ENCODE data around the gene SORCS1. TPM values are rescaled to one million over a fixed set of nuclear protein-coding genes. Genes with fewer than 3 reads are reported as not detected.

The SORCS1 gene
- total RNA-seq, 1 experiment from 2014 or later: not detected

GRCh38 chr10:106661767-106662140, 502.8 kb downstream of the SORCS1 start:
- no peak for DNase-seq (ENCODE audit: low read depth)

- DNase-seq (ENCODE audit: low read depth): no peak
Observed at GRCh38 chr10:106661133-106661766, 503.3 kb downstream of the SORCS1 start.

- DNase-seq (ENCODE audit: low read depth): no peak
Observed at GRCh38 chr10:106660550-106660949, 504.0 kb downstream of the SORCS1 start.

GRCh38 chr10:106655636-106656035, 508.9 kb downstream of the SORCS1 start:
- DNase-seq (ENCODE audit: low read depth): no peak

GRCh38 chr10:106655165-106655564, 509.3 kb downstream of the SORCS1 start:
- no peak for DNase-seq (ENCODE audit: low read depth)

GRCh38 chr10:106652279-106652678, 512.2 kb downstream of the SORCS1 start:
- no peak for DNase-seq (ENCODE audit: low read depth)

- no peak for DNase-seq (ENCODE audit: low read depth)
Observed at GRCh38 chr10:106648534-106649481, 515.7 kb downstream of the SORCS1 start.

GRCh38 chr10:106643473-106643872, 521.0 kb downstream of the SORCS1 start:
- DNase-seq (ENCODE audit: low read depth): no peak

- no peak for DNase-seq (ENCODE audit: low read depth)
Observed at GRCh38 chr10:106637873-106638272, 526.6 kb downstream of the SORCS1 start.

- DNase-seq (ENCODE audit: low read depth): no peak
Observed at GRCh38 chr10:106636766-106637491, 527.6 kb downstream of the SORCS1 start.

GRCh38 chr10:106635947-106636346, 528.6 kb downstream of the SORCS1 start:
- no peak for DNase-seq (ENCODE audit: low read depth)

GRCh38 chr10:106631016-106631702, 533.3 kb downstream of the SORCS1 start:
- DNase-seq (ENCODE audit: low read depth): no peak

GRCh38 chr10:106626371-106626770, 538.1 kb downstream of the SORCS1 start:
- DNase-seq (ENCODE audit: low read depth): no peak

- no peak for DNase-seq (ENCODE audit: low read depth)
Observed at GRCh38 chr10:106625751-106626150, 538.8 kb downstream of the SORCS1 start.

GRCh38 chr10:106619346-106619745, 545.2 kb downstream of the SORCS1 start:
- DNase-seq (ENCODE audit: low read depth): no peak

GRCh38 chr10:106618646-106619045, 545.9 kb downstream of the SORCS1 start:
- no peak for DNase-seq (ENCODE audit: low read depth)

GRCh38 chr10:106615081-106615480, 549.4 kb downstream of the SORCS1 start:
- no peak for DNase-seq (ENCODE audit: low read depth)

- DNase-seq (ENCODE audit: low read depth): no peak
Observed at GRCh38 chr10:106614293-106614692, 550.2 kb downstream of the SORCS1 start.

GRCh38 chr10:106612381-106612780, 552.1 kb downstream of the SORCS1 start:
- DNase-seq (ENCODE audit: low read depth): no peak

GRCh38 chr10:106609470-106610266, 554.8 kb downstream of the SORCS1 start:
- no peak for DNase-seq (ENCODE audit: low read depth)

GRCh38 chr10:106608066-106608465, 556.4 kb downstream of the SORCS1 start:
- DNase-seq (ENCODE audit: low read depth): no peak
